HG03521 (cell line): ENCODE results near the gene KRT80.

Experiments used
- ATAC-seq: cut with Tn5 transposase; IDR thresholded peaks from one replicate; pipeline ENCODE4 v1.9.1; 2021; ENCODE audit warnings: mild to moderate bottlenecking, moderate library complexity; ENCODE audit not compliant: unreplicated experiment

Gene KRT80

DNA sequence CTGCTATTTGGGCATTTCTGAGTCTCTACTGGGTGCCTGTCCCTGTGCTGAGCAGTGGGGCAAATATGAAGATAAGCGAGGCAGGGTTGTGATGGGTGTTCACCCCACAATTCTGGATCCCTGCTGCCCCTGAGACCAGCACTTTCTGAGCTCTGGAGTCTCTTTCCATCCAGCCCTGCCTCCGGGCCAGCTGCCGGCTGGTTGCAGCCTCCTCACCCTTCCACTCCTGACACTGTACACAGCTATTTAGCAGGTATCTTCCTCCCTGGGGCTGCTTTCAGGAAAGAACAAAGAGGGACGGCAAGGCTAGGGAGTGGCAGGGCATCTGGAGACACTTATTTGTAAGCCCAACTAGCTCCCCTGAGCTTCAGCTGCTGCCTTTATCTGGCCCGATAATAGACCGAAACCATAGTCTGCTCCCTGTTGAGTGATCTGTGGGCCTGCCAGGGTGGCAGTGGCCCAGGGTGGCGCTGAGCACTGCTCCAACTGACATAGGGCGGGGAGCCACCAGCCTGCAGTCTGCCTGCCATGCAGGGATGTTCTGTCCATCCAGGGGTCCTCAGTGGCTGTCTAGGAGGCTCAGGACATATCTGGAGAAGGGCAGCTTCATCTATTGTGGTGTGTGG lies 7.6 kb upstream of the KRT80 start:
- no peak for ATAC-seq

DNA sequence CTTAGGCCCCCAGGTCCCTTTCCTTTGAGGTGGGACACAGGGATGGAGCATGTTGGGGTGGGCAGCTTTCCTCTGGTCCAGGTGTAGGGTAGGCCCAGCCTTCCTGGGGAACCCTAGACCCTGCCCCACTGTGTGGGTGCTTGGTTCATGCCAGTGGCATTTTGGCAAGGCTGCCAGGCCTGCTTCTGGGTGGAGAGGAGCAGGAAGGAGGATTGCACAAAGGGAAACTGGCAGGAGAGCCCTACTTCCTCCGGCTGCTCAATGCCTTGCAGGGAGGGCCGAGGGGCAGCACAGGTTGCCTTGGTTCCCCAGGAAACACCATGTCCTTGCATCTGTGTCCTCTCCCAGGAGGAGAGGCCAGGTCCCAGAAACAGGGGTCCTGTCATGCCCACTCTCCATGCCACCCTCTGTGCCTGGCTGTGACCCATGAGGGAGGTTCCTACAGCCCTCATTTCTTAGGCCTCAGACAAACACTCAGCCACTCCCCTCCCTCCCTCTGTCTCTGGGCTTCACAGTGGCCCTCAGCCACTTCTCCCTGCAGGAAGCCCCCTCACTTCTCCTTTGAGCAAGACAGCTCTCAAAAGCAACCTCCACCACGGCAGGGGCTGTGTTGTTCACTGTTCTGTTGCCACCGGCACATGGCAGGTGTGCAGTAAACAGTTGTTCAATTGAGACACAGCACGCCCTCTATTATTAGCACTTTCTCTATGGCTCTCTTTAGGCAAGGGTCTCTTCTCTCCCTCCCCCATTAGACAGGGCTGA lies 6.8 kb upstream of the KRT80 start:
- no peak for ATAC-seq

DNA sequence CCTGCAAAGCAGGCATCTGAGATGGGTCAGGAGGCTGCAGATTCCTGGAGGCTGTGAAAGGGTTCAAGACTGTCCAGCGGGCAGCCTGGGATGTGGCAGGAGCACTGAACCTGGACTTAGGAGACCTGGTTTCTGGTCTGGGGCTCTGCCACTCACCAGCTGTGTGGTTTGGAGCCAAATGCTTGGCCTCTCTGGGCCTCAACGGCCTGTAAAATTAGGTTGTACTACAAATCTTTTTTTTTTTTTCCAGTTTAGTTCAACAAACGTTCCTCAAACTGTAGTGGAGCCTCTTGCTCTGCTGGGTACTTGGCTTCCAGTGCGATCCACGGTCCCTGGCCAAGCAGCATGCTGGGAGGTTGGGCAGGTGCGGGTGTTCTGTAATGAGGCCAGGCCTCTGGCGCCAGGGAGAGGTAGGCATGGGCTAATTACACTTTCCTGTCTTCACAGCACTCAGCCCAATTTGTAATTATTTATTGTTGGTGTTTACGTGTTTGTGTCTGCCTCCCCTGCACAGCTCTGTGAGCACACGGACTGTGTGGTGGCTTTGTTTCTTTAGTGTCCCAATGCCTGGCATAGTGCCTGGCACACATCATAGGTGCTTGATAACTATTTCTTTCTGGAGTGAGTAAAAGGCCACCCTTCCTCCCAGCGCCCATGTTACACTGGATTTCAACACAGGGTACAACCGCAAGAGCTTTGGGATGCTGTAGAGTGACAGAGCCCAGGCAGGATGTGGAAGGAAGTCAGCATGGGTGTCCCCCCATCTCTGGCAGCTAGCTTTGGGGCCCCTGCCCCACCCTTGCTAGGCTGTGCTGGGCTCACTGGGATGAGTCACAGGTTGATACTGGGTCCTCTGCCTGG lies 5.8 kb upstream of the KRT80 start:
- no peak for ATAC-seq

DNA sequence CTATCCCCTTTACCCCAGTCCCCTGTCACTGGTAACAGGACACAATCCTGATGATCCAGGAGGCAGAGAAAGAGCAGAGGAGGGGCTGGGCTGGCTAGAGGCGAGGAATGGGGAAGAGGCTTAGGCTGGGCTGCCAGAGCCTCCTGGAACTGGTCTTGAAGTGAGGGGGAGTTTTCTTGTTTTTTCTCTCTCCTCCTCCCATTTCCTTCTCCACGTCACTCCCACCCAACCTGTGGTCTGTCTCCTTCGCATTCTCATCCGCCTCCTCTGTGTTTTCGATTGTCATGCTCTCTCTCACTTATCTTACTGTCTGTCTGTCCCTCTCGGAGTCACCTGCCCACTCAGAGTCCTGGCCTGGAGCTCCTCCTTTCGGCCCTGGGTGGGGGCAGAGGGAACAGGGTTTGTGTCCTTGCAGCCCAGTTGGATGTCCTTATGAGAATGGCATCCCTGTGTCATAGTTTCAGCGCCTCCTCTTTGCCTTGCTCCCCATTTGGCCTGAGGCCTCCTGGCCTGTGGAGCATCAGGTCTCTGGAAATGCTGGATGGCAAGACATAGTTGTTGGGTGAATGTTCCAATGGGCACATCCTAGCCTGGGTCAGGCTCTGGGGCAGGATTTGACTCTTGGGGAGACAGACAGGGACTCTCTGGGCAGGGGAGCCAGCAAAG lies 3.4 kb upstream of the KRT80 start:
- no peak for ATAC-seq

DNA sequence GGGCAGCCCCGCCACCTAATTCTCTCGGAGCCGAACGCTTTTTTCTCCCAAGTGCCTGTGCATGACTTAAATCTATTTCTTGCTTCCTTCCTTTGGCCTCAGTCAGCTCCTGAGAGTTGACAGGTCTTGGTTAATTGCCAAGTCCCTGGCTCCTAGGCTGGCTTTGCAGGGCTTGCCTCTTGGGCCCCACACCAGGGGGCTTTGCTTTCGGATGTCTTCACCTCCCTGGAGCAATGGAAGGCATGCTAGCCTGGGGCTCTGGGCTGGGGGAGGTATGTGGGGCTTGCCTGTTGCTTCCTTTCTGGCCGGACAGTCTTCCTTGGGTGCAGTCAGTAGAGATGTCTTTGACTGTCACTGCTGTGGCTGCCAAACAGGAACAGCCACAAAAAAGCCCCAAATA lies 2.2 kb upstream of the KRT80 start:
- no peak for ATAC-seq

DNA sequence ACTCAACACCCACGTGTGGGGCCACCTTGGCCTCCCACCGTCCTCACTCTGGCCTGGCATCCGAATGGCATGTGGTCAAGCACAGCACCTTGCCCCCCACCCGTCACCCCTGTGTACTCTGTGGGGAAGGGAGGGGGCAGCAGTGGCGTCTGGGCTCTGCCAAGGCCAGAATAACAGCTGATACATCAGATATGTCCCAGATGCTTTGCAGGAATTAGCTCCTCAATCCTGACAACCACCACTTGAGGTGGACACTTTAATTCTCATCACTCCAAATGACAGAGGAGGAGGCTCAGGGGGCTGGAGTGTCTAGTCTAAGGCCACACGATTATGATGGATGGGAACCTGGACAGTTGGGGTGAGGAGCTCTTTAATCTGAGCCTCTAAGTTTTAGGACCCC lies 1.7 kb upstream of the KRT80 start:
- no peak for ATAC-seq

DNA sequence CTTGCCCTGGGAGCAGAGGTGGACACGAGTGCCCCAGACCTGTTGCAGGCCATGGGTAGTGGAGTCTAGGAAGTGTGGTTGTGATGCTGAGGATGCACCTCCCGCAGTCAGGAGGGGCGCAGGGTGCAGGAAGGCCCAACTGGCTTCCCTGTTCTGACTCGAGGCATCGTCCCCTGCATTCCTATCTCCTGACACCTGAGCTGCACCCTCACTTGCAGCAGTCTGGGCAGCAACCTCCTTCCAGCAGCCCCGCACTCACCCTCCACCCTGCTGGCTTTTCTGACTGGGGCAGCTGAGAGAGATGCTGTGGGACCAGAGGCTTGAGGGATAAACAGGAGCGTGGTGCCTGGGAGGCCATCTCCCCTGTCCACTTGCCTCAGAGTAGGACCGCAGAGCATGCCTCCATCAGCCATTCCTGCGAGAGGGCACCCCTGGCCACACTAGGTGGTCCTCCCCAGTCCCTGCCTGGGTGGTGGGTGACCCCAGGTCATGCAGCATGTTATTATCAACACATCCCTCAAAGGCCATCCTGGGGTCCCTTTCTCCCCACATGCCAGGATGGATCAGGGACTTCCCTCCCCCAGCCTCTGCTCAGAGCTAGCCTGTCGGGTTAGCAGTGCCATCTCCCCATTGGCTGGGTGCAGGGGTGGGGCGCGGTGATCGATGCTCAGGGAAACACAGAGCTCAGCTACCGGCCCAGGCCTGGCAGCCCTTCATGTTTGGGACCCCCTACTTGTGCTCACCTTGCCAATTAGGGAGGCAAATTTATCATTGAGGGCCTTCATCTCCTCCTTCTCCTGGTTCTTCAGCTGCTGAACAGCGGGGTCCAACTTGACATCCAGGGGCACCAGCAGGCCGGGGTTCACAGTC lies 719 bp downstream of the KRT80 start:
- no peak for ATAC-seq

DNA sequence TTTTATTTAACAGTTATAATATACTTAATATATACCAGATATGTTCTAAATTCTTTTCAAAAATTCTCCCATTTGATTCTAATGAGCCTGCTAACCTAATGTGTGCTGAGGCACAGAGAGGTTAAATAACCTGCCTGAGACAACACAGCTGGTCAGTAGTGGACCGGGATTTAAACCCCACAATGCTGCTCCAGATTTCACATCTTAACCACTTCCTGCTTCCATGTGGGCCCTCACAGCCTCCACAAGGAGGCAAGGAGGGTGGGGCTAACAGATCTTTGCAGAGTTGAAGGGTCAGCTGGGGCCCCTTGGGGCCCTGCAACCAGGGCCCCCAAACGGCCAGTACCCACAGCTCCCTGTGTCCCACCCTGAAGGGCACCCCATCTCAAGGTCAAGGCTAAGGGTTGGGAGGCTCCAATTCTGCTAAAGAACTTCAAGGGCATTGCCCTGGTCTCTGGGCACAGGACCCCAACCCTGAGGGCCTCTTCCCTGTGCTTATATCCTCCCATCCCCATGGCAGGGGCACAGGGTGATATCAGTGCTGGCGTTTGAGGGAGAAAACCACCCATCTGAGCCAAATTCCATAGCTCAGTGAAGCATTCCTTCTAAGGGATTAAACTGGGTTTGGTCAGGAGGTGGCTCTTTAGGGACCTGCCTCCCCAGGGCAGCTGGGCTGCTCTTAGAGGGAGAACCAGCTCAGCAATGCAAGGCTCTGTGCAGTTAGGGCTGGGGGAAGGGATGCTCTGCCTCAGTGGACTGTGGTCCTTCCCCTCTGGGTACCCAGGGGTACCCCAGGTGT lies 2.2 kb downstream of the KRT80 start:
- ATAC-seq: no peak

DNA sequence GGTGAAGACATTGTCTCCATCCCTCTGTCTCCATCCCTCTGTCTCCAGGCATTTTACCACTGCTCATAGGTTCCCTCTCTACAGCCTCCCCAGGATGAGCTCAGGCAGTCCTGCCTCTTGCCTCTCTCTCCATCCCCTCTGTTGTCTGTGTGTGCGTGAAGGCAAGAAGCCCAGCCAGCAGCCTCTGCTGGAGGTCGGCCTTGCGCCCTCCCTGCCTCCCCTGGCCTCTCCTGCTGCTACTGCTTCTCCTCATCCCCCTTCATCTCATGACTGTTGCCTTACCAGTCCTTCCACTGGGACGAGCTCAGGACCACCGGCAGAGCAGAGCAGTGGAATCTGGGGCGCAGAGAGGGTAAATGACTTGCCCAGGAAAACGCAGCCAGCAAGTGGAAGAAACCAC lies 3.2 kb downstream of the KRT80 start:
- ATAC-seq: no peak

DNA sequence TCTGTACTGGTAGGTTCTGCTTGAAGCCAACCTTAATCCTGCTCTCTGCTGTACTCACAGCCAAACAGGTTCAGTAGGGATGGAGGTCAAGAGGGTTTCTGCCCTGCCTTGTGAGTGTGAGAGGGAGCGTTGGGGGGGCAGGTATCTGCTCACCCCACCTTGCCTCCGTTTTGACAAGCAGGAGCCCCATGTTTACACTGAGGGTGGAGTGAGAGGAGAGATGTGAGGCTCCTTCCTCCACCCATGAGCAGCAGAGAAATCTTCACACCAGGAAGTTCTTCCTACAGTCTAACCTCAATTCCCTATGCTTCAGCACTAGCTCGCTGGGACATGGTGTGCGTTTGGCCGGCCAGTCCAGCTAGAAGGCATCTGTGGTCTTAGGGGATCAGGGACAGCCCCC lies 4.2 kb downstream of the KRT80 start:
- ATAC-seq: no peak

DNA sequence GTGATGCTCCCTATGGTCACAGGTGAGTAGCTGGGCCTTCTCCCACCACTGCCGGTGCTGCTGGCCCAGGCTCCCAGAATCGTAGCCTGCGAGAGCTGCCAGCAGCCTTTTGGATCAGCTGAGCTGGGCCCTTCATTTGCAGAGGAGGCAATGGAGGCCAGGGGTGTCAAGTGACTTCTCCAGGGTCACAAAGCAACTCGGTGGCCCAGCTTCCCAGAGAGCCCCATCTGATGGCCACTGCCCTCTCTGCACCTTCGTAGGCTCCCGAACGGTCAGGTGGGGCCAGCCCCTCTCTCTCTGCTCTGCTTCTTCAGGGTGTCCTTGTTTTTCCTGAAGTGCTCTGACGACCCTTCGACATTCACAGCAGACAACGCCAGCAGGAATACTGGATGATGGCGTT lies 4.6 kb downstream of the KRT80 start:
- ATAC-seq: no peak

DNA sequence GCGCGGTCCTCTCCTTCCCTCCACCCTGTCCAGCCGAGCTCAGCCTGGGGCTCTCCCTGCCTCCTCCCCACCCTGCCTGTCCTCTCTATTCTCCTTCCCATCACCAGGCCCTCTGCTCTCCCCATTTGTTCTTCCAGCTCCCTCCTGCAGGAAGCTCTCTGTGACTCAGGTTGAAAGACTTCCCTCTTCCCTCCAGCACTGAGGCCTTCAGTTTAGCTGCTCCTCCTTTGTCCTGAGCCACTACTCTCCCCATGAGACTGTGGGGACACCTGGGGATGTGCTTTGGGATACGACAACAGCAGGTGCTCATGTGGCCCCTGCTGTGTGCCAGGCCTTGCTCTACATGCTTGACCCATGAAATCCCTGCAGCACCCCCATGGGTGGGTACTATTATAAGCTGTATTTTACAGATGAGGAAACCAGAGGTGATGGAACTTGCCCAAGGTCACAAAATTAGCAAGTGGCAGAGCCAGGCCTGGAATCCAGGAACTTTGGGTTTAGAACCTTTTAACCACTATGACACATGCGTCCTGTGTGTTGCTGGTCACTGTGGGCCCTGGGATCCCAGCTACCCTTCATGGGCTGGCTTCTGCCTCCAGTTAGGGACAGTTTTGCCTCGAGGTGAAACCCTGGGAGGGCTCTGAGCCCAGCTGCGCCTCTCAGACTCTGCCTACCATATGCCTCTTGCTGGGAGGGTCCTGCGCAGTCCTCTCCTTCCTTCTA lies 5.5 kb downstream of the KRT80 start:
- ATAC-seq: no peak

DNA sequence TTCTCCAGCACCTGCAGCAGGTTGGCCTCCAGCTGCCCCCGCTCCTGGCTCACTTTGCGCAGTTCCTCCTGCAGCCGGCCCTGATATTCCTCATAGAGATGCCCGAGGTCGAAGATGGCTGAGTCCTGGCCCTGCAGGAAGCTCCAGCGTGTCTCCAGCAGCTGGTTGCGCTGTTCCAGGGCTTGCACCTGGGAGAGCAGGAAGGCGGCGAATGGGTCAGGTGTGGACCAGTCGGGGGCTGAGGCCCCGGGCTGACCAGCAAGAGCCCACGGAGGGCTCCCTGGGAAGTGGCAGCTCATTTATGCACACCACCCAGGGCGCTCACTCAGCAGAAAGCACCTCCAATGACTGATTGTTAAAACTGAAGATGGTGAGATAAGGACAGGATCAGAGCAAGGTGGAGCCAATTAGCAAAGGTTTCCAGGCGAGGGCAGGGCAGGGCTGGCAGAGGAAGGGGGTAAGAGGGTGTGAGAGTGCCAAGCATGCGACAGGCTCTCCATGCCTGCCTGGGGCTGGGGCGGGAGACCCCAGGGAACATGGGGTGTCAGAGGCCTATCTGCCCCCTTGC lies 6.3 kb downstream of the KRT80 start:
- ATAC-seq: no peak

DNA sequence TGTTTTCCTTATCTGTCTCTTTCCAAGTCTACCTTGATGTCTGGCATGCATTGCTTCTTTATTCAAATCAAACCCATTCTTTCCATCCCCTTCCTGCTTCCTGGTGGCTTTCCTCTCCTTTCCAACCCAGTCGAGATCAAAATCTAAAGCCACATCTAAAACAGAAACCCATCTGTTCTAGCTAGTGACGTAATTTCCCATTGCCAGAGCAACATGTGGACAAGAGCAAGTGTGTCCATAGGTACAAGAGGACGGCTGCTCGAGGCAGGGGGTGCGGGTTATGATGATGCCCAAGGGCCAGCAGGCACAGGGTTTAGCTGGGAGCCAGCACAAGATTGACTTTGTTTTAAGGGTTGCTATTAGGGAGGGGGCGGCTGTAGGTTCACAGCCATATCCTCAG lies 7.0 kb downstream of the KRT80 start:
- no peak for ATAC-seq

DNA sequence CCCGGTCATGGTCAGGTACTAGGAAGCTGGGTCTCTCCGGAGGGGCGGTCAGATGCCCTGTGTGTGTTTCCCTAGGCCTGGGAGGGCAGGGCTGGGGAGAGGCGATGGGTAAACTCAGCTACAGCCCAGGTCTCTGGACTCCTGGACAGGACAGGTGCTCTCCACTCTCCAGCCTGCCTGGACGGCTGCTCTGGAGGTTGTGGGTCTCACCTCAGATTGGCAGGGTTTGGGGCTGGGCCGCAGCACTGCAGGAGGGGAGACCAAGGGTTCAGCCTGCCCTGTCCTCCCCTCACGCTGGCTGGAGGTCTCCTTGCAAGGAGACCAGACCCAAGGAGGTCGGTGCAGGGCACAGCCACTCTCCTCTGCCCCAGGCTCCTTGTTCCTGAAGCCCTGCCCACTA lies 7.8 kb downstream of the KRT80 start:
- ATAC-seq: no peak

DNA sequence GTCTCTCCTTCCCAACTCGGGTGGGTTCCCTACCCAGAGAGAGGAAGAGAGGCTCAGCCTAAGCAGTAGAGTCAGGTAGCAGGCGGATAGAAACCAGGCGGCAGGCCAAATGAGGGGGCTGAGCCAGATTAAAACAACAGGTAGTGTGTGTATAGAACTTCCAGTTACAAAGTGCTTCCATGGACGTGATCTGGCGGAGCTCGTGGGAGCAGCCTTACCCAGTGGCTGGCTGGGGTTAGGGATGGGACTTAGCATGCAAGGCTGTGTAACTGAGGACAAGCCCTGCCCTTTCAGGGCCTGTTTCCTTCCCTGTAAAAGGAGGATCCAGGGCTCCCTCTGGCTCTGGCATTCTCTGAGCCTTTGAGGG lies 8.3 kb downstream of the KRT80 start:
- no peak for ATAC-seq

DNA sequence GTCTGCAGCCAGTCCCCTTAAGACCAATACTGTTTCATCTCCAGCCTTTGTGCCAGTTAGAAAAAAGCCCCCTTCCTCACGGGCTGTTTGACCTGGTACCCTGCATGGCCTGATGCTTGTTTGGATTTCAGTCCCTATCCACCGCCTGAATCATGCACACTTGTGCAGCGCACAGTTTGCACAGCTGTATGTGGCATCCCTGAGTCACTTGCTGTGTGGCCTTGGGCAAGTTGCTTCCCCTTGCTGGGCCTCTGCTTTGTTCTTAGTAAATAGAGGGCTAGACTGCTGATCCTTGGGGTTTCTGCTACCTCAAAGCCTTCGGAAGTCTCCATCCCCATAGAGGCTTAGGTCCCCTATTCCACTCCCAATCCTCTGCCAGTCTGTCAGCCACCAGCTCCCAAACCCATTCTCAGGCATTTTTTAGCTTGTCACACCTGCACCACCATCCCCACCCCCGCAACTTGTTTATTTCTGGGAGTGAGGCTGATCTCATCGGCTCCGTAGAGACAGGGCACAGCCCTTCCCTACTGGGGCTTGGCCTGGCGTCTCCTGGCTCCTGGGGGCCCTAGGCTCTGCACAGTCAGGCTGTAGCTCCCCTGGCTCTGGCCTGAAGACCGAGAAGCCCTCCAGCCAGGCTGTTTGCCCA lies 8.8 kb downstream of the KRT80 start:
- no peak for ATAC-seq

DNA sequence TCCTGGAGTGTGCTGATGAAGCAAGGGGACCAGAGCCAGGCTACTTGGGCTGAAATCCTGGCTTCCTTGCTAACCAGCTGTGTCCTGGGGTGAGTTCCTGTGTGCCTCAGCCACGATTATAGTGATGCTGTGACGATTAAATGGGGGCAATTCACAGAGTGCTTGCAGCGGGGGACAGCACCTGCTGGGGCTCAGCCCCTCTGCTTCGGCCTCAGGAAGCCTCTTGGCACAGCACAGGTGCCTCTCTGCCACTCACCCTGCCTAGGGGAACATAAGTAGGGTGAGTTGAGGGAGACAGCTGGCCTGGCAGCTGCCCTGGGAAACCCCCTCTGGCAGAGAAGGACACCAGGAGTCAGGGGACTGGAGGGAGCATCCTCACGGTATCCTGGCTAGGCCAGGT lies 9.4 kb downstream of the KRT80 start:
- no peak for ATAC-seq
